ENCODE data around the gene STX16. TPM values are rescaled to one million over a fixed set of nuclear protein-coding genes. Genes with fewer than 3 reads are reported as not detected.

STX16 gene
- total RNA-seq, 4 donors from 2014 or later, result 70.2 to 148 (median 85.9) TPM

- Histone ChIP-seq H3K4me1 (peaks cover 0 to 16% (median 0%) of the 10 kb centered on the region in 4 donors), H3K36me3 (no peaks in the 10 kb centered on the region), H3K27me3 (no peaks in the 10 kb centered on the region), H3K27ac (no peak overlapping the region), H3K9me3 (peaks cover 0 to 15% (median 0%) of the 10 kb centered on the region in 4 donors), H3K4me3 (no peak overlapping the region)
- TF ChIP-seq CTCF (IDR thresholded peaks at IDR 0.05) (no peak), EP300 (IDR thresholded peaks at IDR 0.05) (no peak), POLR2A (IDR thresholded peaks at IDR 0.05) (no peak)
- DNase-seq (ENCODE audit: low spot score in 2 of 2), result no peak
- WGBS, 2 donors, result 89 to 91% methylated on average over 17 of the region's 17 CpGs
Observed at GRCh38 chr20:58613061-58613854, 37.8 kb upstream of the STX16 start.

GRCh38 chr20:58614366-58614765 lies 36.7 kb upstream of the STX16 start:
- DNase-seq (ENCODE audit: low spot score in 2 of 2), result no peak
- 86 to 93% methylated on average over 11 to 13 of the region's 14 CpGs for WGBS, 2 donors
- TF ChIP-seq POLR2A (IDR thresholded peaks at IDR 0.05) (no peak), EP300 (IDR thresholded peaks at IDR 0.05) (no peak), CTCF (IDR thresholded peaks at IDR 0.05) (no peak)
- Histone ChIP-seq H3K27me3 (no peaks in the 10 kb centered on the region), H3K9me3 (peaks cover 0 to 15% (median 0%) of the 10 kb centered on the region in 4 donors), H3K27ac (no peak overlapping the region), H3K4me3 (no peak overlapping the region), H3K4me1 (peaks cover 0 to 16% (median 0%) of the 10 kb centered on the region in 4 donors), H3K36me3 (no peaks in the 10 kb centered on the region)

- WGBS, 2 donors, result 84 to 91% methylated on average over 22 of the region's 22 CpGs
- H3K4me3 ChIP-seq, result no peak overlapping the region
- no peak for DNase-seq (ENCODE audit: low spot score in 2 of 2)
- H3K27ac ChIP-seq, result no peak overlapping the region
- H3K27me3 ChIP-seq, result no peaks in the 10 kb centered on the region
- peaks cover 0 to 16% (median 0%) of the 10 kb centered on the region in 4 donors for H3K4me1 ChIP-seq
- peaks cover 0 to 15% (median 0%) of the 10 kb centered on the region in 4 donors for H3K9me3 ChIP-seq
- no peaks in the 10 kb centered on the region for H3K36me3 ChIP-seq
- no peak for TF ChIP-seq EP300 (IDR thresholded peaks at IDR 0.05)
- TF ChIP-seq POLR2A (IDR thresholded peaks at IDR 0.05), result no peak
- no peak for TF ChIP-seq CTCF (IDR thresholded peaks at IDR 0.05)
Observed at GRCh38 chr20:58614984-58615760, 35.9 kb upstream of the STX16 start.

- Histone ChIP-seq H3K4me3 (no peak overlapping the region), H3K9me3 (peaks cover 0 to 15% (median 0%) of the 10 kb centered on the region in 4 donors), H3K36me3 (no peaks in the 10 kb centered on the region), H3K27ac (no peak overlapping the region), H3K27me3 (no peaks in the 10 kb centered on the region), H3K4me1 (peaks cover 0 to 14% (median 0%) of the 10 kb centered on the region in 4 donors)
- 72 to 83% methylated on average over 4 to 7 of the region's 7 CpGs for WGBS, 2 donors
- TF ChIP-seq POLR2A (IDR thresholded peaks at IDR 0.05), result no peak
- no peak for DNase-seq (ENCODE audit: low spot score in 2 of 2)
Observed at GRCh38 chr20:58616411-58616810, 34.7 kb upstream of the STX16 start.

- TF ChIP-seq POLR2A (IDR thresholded peaks at IDR 0.05), result no peak
- no peak for TF ChIP-seq CTCF (IDR thresholded peaks at IDR 0.05)
- TF ChIP-seq EP300 (IDR thresholded peaks at IDR 0.05), result no peak
- 96 to 99% methylated on average over 5 of the region's 5 CpGs for WGBS, 2 donors
- H3K36me3 ChIP-seq, result no peaks in the 10 kb centered on the region
- H3K9me3 ChIP-seq, result peaks cover 0 to 15% (median 0%) of the 10 kb centered on the region in 4 donors
- no peak overlapping the region for H3K4me3 ChIP-seq
- H3K27me3 ChIP-seq, result no peaks in the 10 kb centered on the region
- H3K27ac ChIP-seq, result no peak overlapping the region
- no peak for DNase-seq (ENCODE audit: low spot score in 2 of 2)
- peaks cover 0 to 6% (median 0%) of the 10 kb centered on the region in 4 donors for H3K4me1 ChIP-seq
Observed at GRCh38 chr20:58617158-58617557, 33.9 kb upstream of the STX16 start.

All from tibial nerve (tissue), 4 donors.